WTC11 (cell line): ENCODE results near the gene TMEM200A. TPM values are rescaled to one million over a fixed set of nuclear protein-coding genes. Genes with fewer than 3 reads are reported as not detected.

Experiments
- ATAC-seq: fragments of 200-7000 bp; cut with Tn5 transposase; 2 replicates; pipeline ENCODE4 v1.10.0; 2021; ENCODE audit warnings: mild to moderate bottlenecking, moderate library complexity
- CTCF ChIA-PET: fragments of 300-600 bp; sonication (Branson Sonifier 250); formaldehyde crosslinking; loops from one replicate; lab custom pipeline; 2021; ENCODE audit warnings: antibody characterized with exemption; lab: Charles Lee
- POLR2A ChIA-PET: fragments of 350-600 bp; sonication (Branson Sonifier 250); formaldehyde crosslinking; loops from one replicate; lab custom pipeline; 2021; ENCODE audit warnings: antibody characterized with exemption; lab: Charles Lee
- DNase-seq: peaks from one replicate; pipeline ENCODE4 v3.0.0; 2021; ENCODE audit warnings: low spot score
- H3K27ac Mint-ChIP-seq: 2 replicates; pipeline ENCODE4 v1.8.0; 2021; ENCODE audit warnings: mixed read lengths
- H3K27me3 Mint-ChIP-seq: 2 replicates; pipeline ENCODE4 v1.8.0; 2021; ENCODE audit warnings: low read depth, mild to moderate bottlenecking, moderate library complexity, mixed read lengths
- H3K36me3 Mint-ChIP-seq: 2 replicates; pipeline ENCODE4 v1.8.0; 2021; ENCODE audit warnings: mixed read lengths
- H3K4me1 Mint-ChIP-seq: 2 replicates; pipeline ENCODE4 v1.8.0; 2022; ENCODE audit warnings: mixed read lengths
- H3K4me3 Mint-ChIP-seq: 2 replicates; pipeline ENCODE4 v1.8.0; 2021; ENCODE audit warnings: mild to moderate bottlenecking, moderate library complexity, mixed read lengths
- H3K9me3 Mint-ChIP-seq: 2 replicates; pipeline ENCODE4 v1.8.0; 2021; ENCODE audit warnings: mixed read lengths
- AR ChIP-seq: fragments of 250-450 bp; sonication (Bioruptor Pico); IDR thresholded peaks from 2 replicates; pipeline ENCODE4 v1.9.0; 2021; ENCODE audit warnings: mild to moderate bottlenecking
- ATF2 ChIP-seq: sonication (generic); formaldehyde crosslinking; IDR thresholded peaks from 2 replicates; pipeline ENCODE4 v1.8.1; 2022; ENCODE audit warnings: low read depth, missing genetic modification reagents, borderline replicate concordance
- ATF6 ChIP-seq: sonication (generic); formaldehyde crosslinking; IDR thresholded peaks from 2 replicates; pipeline ENCODE4 v1.8.1; 2023; ENCODE audit warnings: mild to moderate bottlenecking, missing genetic modification reagents
- CTCF ChIP-seq: fragments of 200-600 bp; IDR thresholded peaks from 2 replicates; pipeline ENCODE4 v1.8.0; 2022; ENCODE audit warnings: antibody characterized with exemption
- ELF4 ChIP-seq: sonication (generic); formaldehyde crosslinking; IDR thresholded peaks from 2 replicates; pipeline ENCODE4 v1.8.1; 2022; ENCODE audit warnings: low read depth, mild to moderate bottlenecking, moderate library complexity, missing genetic modification reagents
- EMX1 ChIP-seq: fragments of 250-450 bp; sonication (Bioruptor Pico); IDR thresholded peaks from 2 replicates; pipeline ENCODE4 v1.8.0; 2021; ENCODE audit warnings: mild to moderate bottlenecking
- ERG ChIP-seq: fragments of 250-450 bp; sonication (Bioruptor Pico); IDR thresholded peaks from 2 replicates; pipeline ENCODE4 v1.8.0; 2021; ENCODE audit warnings: mild to moderate bottlenecking
- GRHL2 ChIP-seq: fragments of 250-450 bp; sonication (Bioruptor Pico); IDR thresholded peaks from 2 replicates; pipeline ENCODE4 v1.8.0; 2022; ENCODE audit warnings: mild to moderate bottlenecking, moderate library complexity; ENCODE audit not compliant: insufficient replicate concordance, severe bottlenecking
- MLX ChIP-seq: sonication (generic); formaldehyde crosslinking; IDR thresholded peaks from 2 replicates; pipeline ENCODE4 v1.8.1; 2023; ENCODE audit warnings: mild to moderate bottlenecking, missing genetic modification reagents, moderate library complexity
- MYBL2 ChIP-seq: sonication (generic); formaldehyde crosslinking; IDR thresholded peaks from 2 replicates; pipeline ENCODE4 v1.8.1; 2023; ENCODE audit warnings: mild to moderate bottlenecking, moderate library complexity, missing genetic modification reagents
- NFATC4 ChIP-seq: fragments of 250-450 bp; sonication (Bioruptor Pico); IDR thresholded peaks from 2 replicates; pipeline ENCODE4 v1.9.0; 2021; ENCODE audit warnings: mild to moderate bottlenecking
- PREB ChIP-seq: sonication (generic); formaldehyde crosslinking; IDR thresholded peaks from 2 replicates; pipeline ENCODE4 v1.8.1; 2022; ENCODE audit warnings: mild to moderate bottlenecking, missing genetic modification reagents, moderate library complexity, borderline replicate concordance
- SMAD4 ChIP-seq: sonication (generic); formaldehyde crosslinking; IDR thresholded peaks from 2 replicates; pipeline ENCODE4 v1.8.0; 2022; ENCODE audit warnings: mild to moderate bottlenecking, missing genetic modification reagents
- SOX15 ChIP-seq: fragments of 250-450 bp; sonication (Bioruptor Pico); IDR thresholded peaks from 2 replicates; pipeline ENCODE4 v1.9.0; 2021; ENCODE audit warnings: mild to moderate bottlenecking
- SP1 ChIP-seq: sonication (generic); formaldehyde crosslinking; conservative IDR thresholded peaks from 2 replicates; pipeline ENCODE4 v1.8.1; 2022; ENCODE audit warnings: missing genetic modification reagents
- TEAD4 ChIP-seq: sonication (generic); formaldehyde crosslinking; IDR thresholded peaks from 2 replicates; pipeline ENCODE4 v1.8.0; 2022; ENCODE audit warnings: mild to moderate bottlenecking, missing genetic modification reagents
- TP53 ChIP-seq: sonication (generic); formaldehyde crosslinking; IDR thresholded peaks from 2 replicates; pipeline ENCODE4 v1.8.1; 2023; ENCODE audit warnings: mild to moderate bottlenecking, missing genetic modification reagents
- ZBTB43 ChIP-seq: sonication (generic); formaldehyde crosslinking; IDR thresholded peaks from 2 replicates; pipeline ENCODE4 v1.8.1; 2023; ENCODE audit warnings: mild to moderate bottlenecking, missing genetic modification reagents
- ZMAT4 ChIP-seq: fragments of 250-450 bp; sonication (Bioruptor Pico); IDR thresholded peaks from 2 replicates; pipeline ENCODE4 v1.9.0; 2021; ENCODE audit warnings: mild to moderate bottlenecking
- ZNF121 ChIP-seq: sonication (generic); formaldehyde crosslinking; IDR thresholded peaks from 2 replicates; pipeline ENCODE4 v1.8.0; 2023; ENCODE audit warnings: missing genetic modification reagents
- ZNF138 ChIP-seq: sonication (generic); formaldehyde crosslinking; conservative IDR thresholded peaks from 2 replicates; pipeline ENCODE4 v1.8.1; 2022; ENCODE audit warnings: mild to moderate bottlenecking, moderate library complexity, missing genetic modification reagents
- ZNF232 ChIP-seq: sonication (generic); formaldehyde crosslinking; IDR thresholded peaks from 2 replicates; pipeline ENCODE4 v1.8.0; 2022; ENCODE audit warnings: mild to moderate bottlenecking, missing genetic modification reagents
- total RNA-seq: library from RNA; stranded (reverse); gene quantifications from 3 replicates; pipeline ENCODE4 v1.2.3, GENCODE V29; 2021

The TMEM200A gene
- total RNA-seq, 1 experiment from 2014 or later: 11.0 TPM

GRCh38 chr6:130372786-130373185 is 7.0 kb downstream of the TMEM200A start (continued):
- TF ChIP-seq CTCF (no peak), MYBL2 (CRISPR knock-in tag) (no peak), GRHL2 (CRISPR knock-in tag) (no peak), ZMAT4 (no peak), SMAD4 (CRISPR knock-in tag) (no peak), ELF4 (CRISPR knock-in tag) (no peak), SP1 (CRISPR knock-in tag) (no peak), ZNF232 (CRISPR knock-in tag) (no peak)
- TF ChIP-seq, all 79 proteins: peak for 0

GRCh38 chr6:130373992-130374391 is 8.2 kb downstream of the TMEM200A start:
- no peak overlapping the region for H3K4me3 Mint-ChIP-seq
- peak; percentile 81 for ATAC-seq
- H3K9me3 Mint-ChIP-seq: no peaks in the 10 kb centered on the region
- no peak for DNase-seq
- peaks cover 45% of the 10 kb centered on the region for H3K4me1 Mint-ChIP-seq
- H3K27me3 Mint-ChIP-seq: no peaks in the 10 kb centered on the region
- no peak overlapping the region for H3K27ac Mint-ChIP-seq
- ChIA-PET POLR2A (no interaction called here), CTCF (interaction anchor here (1.5 kb wide), 1 partner anchor 9 kb away, joined by 4 read pairs; the partner anchor contains the start of gene TMEM200A)
- no peaks in the 10 kb centered on the region for H3K36me3 Mint-ChIP-seq
- TF ChIP-seq CTCF (no peak), PREB (CRISPR knock-in tag) (no peak), ZBTB43 (no peak), ZNF138 (CRISPR knock-in tag) (no peak), MLX (CRISPR knock-in tag) (no peak), TEAD4 (no peak), NFATC4 (CRISPR knock-in tag) (no peak), ERG (CRISPR knock-in tag) (no peak), ATF6 (CRISPR knock-in tag) (no peak), ZNF121 (no peak), SOX15 (CRISPR knock-in tag) (no peak), EMX1 (CRISPR knock-in tag) (no peak), ATF2 (CRISPR knock-in tag) (no peak), AR (CRISPR knock-in tag) (no peak), TP53 (CRISPR knock-in tag) (no peak)
